ENCODE results near the gene LGALS3BP. TPM values are rescaled to one million over a fixed set of nuclear protein-coding genes. Genes with fewer than 3 reads are reported as not detected.

Gene LGALS3BP
- total RNA-seq, 4 donors from 2014 or later, result 191 to 392 (median 296) TPM

DNA sequence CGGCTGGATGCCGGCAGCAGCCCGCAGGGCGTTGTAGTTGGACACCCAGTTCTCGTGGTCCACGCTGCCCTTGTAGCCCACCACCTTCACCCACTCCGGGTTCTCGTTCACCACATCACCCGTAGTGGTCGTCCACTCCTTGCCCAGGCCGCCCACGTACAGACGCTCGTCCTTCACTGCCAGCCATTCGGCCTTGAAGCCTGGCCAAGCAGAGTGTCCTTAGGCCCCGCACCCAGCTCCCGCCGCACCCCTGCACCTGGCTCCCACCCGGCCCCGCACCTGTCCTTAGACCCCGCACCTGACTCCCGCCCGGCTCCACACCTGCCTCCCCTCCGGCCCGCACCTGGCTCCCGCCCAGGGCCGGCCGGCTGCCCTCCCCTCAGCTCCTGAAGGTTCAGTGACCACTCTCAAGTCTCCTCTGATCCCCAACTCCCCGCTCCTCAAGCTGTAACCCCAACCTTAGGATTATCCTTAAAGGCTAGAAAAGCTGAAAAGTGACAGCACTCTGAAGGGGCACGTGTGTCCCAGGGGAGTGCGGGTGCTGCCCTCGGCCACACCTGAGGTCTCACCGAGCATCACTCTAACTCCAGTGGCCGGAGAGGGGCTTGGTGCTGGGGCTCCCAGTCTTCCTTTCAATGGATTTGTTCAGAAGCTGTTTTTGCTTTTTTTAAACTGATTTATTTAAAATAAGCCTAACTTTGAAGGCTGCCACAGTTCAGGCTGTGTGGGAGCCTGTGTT lies 15.5 kb upstream of the LGALS3BP start:
- DNase-seq (ENCODE audit: low spot score in 2 of 2), result no peak
- H3K4me1 ChIP-seq, result peaks cover 0 to 41% (median 6%) of the 10 kb centered on the region in 4 donors
- H3K9me3 ChIP-seq, result no peaks in the 10 kb centered on the region
- 94% methylated on average over 34 of the region's 34 CpGs for WGBS, 2 donors
- peaks cover 0 to 93% (median 36%) of the 10 kb centered on the region in 3 donors for H3K36me3 ChIP-seq
- TF ChIP-seq EP300 (IDR thresholded peaks at IDR 0.05) (no peak), POLR2A (IDR thresholded peaks at IDR 0.05) (no peak)
- TF ChIP-seq, protein P1, sequence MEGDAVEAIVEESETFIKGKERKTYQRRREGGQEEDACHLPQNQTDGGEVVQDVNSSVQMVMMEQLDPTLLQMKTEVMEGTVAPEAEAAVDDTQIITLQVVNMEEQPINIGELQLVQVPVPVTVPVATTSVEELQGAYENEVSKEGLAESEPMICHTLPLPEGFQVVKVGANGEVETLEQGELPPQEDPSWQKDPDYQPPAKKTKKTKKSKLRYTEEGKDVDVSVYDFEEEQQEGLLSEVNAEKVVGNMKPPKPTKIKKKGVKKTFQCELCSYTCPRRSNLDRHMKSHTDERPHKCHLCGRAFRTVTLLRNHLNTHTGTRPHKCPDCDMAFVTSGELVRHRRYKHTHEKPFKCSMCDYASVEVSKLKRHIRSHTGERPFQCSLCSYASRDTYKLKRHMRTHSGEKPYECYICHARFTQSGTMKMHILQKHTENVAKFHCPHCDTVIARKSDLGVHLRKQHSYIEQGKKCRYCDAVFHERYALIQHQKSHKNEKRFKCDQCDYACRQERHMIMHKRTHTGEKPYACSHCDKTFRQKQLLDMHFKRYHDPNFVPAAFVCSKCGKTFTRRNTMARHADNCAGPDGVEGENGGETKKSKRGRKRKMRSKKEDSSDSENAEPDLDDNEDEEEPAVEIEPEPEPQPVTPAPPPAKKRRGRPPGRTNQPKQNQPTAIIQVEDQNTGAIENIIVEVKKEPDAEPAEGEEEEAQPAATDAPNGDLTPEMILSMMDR (IDR thresholded peaks at IDR 0.05), result no peak
- H3K27ac ChIP-seq, result peak overlapping the region in 1 of 4 donors; percentile 60
- H3K4me3 ChIP-seq, result no peak overlapping the region
- H3K27me3 ChIP-seq, result no peaks in the 10 kb centered on the region

DNA sequence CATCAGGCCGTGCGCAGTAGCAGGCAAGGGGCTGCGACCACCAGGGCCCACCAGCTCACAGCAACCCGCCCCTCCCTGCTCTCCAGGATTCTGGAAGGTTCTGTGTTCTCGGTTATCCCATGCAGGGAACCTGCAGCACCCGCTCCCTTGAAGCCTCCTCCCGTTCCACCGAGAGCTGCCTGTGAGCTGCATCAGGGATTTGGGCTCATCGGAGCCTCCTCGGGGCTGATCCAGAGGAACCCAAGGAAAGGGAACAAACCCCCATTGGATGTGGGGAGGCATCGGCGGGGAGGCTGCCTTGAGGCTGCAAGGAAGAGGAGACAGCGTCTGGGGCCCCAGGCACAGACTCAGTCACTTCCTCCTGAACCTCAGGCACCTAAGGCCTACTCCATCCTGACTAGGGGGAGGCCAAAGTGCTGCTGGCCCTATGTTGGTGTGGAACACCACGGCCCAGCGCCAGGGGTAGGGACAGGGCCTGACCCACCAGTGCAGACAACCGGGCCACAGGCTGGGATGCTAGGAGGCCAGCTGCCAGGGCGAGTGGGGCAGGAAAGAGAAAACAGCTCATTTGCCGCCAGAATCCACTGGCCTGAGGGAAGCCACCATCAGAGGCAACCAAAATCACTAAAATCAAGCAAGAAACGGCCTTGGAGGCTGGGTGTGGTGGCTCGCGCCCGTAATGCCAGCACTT lies 14.4 kb upstream of the LGALS3BP start:
- H3K4me3 ChIP-seq, result no peak overlapping the region
- peaks cover 0 to 90% (median 36%) of the 10 kb centered on the region in 3 donors for H3K36me3 ChIP-seq
- peak in 1 of 2 donors; percentile 7 for DNase-seq (ENCODE audit: low spot score in 2 of 2)
- H3K27me3 ChIP-seq, result no peaks in the 10 kb centered on the region
- no peak for TF ChIP-seq EP300 (IDR thresholded peaks at IDR 0.05)
- TF ChIP-seq, protein P1 (IDR thresholded peaks at IDR 0.05), result no peak
- TF ChIP-seq POLR2A (IDR thresholded peaks at IDR 0.05), result no peak
- WGBS, 2 donors, result 92 to 93% methylated on average over 17 to 21 of the region's 22 CpGs
- no peaks in the 10 kb centered on the region for H3K9me3 ChIP-seq
- peaks cover 0 to 40% (median 6%) of the 10 kb centered on the region in 4 donors for H3K4me1 ChIP-seq
- no peak overlapping the region for H3K27ac ChIP-seq

DNA sequence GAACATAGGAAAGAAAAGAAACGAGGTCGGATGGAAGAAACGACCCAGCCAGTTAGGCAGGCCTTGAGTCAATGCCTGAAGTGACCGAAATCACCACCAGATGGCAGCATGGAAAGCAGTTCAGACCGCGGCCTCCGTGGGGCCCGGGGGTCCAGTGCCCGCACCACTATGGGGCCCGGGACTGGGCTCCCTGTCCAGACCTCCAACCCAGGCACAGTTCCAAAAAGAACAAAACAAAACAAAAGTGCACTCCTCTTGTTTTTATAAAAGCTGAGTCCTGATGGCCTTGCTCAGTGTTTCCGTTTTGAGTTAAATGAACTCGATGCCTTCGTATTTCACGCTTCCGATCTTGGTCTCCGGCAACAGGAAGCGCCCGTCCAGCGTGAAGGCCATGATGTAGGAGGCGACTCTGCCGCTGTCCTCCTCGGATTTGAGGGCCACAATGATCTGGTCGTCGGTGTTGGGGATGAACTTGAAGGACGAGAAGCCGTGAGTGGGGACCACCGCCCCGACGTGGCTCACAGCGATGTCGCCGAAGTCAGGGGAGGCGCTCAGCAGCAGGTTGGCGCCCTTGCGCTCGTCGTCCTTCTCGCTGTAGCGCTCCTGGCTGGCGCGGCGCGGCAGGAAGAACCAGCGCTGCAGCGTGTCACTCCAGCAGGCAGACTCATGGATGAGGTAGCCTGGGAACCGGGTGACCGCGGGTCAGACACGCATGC lies 13.7 kb upstream of the LGALS3BP start:
- peak; percentile 59 to 76 for DNase-seq (ENCODE audit: low spot score in 2 of 2)
- 75% methylated on average over 45 to 49 of the region's 49 CpGs for WGBS, 2 donors
- H3K36me3 ChIP-seq, result peaks cover 0 to 85% (median 33%) of the 10 kb centered on the region in 3 donors
- no peak overlapping the region for H3K27ac ChIP-seq
- TF ChIP-seq, protein P1 (IDR thresholded peaks at IDR 0.05), result peak; percentile 70 to 82 (median 77)
- TF ChIP-seq EP300 (IDR thresholded peaks at IDR 0.05), result no peak
- H3K9me3 ChIP-seq, result no peaks in the 10 kb centered on the region
- no peaks in the 10 kb centered on the region for H3K27me3 ChIP-seq
- H3K4me3 ChIP-seq, result no peak overlapping the region
- H3K4me1 ChIP-seq, result peaks cover 0 to 33% (median 3%) of the 10 kb centered on the region in 4 donors

DNA sequence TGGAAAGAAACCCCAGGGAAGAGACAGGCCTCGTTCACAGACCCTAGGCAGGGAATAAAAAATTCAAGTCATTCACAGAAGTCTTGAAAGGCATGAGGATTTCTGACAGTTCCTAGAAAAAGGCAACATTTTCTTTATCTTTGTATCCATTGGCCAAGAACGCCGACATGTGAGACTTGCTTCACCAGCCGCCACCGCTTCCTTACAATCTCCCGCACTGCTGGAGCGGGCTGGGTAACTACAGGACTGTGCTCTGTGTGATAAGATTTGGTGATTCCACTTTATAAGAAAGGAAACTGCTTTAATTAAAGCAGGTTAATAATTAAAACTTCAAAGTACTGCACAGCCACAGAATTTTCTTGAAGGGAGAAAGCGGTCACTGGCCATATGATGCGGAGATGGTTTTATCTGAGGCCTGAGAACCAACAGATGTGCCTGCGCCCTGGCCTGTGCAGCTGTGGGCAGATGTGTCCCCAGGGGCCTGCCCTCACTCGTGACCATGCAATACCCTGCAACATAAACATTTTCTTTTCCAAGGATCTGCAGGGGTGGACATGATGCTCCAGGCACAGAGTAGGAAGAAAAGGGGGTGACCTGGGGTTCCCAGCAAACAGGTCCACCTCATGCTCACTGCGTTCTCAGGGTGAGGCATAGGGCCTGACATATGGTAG lies 13.0 kb upstream of the LGALS3BP start:
- H3K9me3 ChIP-seq, result no peaks in the 10 kb centered on the region
- peaks cover 0 to 32% (median 0%) of the 10 kb centered on the region in 4 donors for H3K4me1 ChIP-seq
- TF ChIP-seq EP300 (IDR thresholded peaks at IDR 0.05) (no peak), POLR2A (IDR thresholded peaks at IDR 0.05) (no peak)
- TF ChIP-seq, protein P1 (IDR thresholded peaks at IDR 0.05), result no peak
- no peak overlapping the region for H3K27ac ChIP-seq
- DNase-seq (ENCODE audit: low spot score in 2 of 2), result peak in 1 of 2 donors; percentile 10
- H3K4me3 ChIP-seq, result no peak overlapping the region
- WGBS, 2 donors, result 84% methylated on average over 12 of the region's 12 CpGs
- H3K27me3 ChIP-seq, result no peaks in the 10 kb centered on the region
- H3K36me3 ChIP-seq, result peaks cover 0 to 78% (median 29%) of the 10 kb centered on the region in 3 donors

Measured in tibial nerve (tissue), 4 donors.